SK-N-MC (cell line): ENCODE measurements around the gene HTR4.
"Not testable (repeated sequence)": the region's sequence is repeated elsewhere in the genome, so short reads cannot be mapped to it uniquely, and the experiment has no call there.

ENCODE experiments used
- DNase-seq: peaks from one replicate; pipeline ENCODE4 v3.0.0-alpha.2; 2011; ENCODE audit warnings: low read depth, low spot score
- H3K27ac ChIP-seq: fragments of 200-600 bp; sonication (generic); 2 replicates; pipeline ENCODE4 v1.5.1; 2016; ENCODE audit warnings: mixed run types
- H3K36me3 ChIP-seq: fragments of 200-600 bp; sonication (generic); 2 replicates; pipeline ENCODE4 v1.6.1; 2017; ENCODE audit warnings: antibody characterized with exemption, low read length, mixed read lengths; ENCODE audit not compliant: insufficient read depth
- H3K4me3 ChIP-seq: fragments of 200-600 bp; sonication (generic); 2 replicates; pipeline ENCODE4 v1.5.1; 2016
- H3K9ac ChIP-seq: fragments of 200-600 bp; sonication (generic); 2 replicates; pipeline ENCODE4 v1.8.0; 2017; ENCODE audit warnings: mixed run types, mixed read lengths; ENCODE audit not compliant: insufficient read length
- H3K9me3 ChIP-seq: fragments of 200-600 bp; sonication (generic); 2 replicates; pipeline ENCODE4 v1.6.1; 2017; ENCODE audit warnings: low read depth, mild to moderate bottlenecking, antibody characterized with exemption, low read length, moderate library complexity, mixed read lengths
- EZH2 ChIP-seq: fragments of 200-600 bp; sonication (generic); IDR thresholded peaks from one replicate; pipeline ENCODE4 v1.6.1; 2017; ENCODE audit warnings: antibody characterized with exemption
- FOXP2 ChIP-seq: optimal IDR thresholded peaks from 2 replicates; pipeline ENCODE3; 2011; ENCODE audit warnings: mild to moderate bottlenecking, moderate library complexity; ENCODE audit not compliant: insufficient read depth; ENCODE audit errors: extremely low read length, control extremely low read depth
- POLR2AphosphoS5 ChIP-seq: IDR thresholded peaks from 2 replicates; pipeline ENCODE4 v1.6.1; 2012; ENCODE audit warnings: mild to moderate bottlenecking, low read depth, low read length, borderline replicate concordance

The HTR4 gene

DNA sequence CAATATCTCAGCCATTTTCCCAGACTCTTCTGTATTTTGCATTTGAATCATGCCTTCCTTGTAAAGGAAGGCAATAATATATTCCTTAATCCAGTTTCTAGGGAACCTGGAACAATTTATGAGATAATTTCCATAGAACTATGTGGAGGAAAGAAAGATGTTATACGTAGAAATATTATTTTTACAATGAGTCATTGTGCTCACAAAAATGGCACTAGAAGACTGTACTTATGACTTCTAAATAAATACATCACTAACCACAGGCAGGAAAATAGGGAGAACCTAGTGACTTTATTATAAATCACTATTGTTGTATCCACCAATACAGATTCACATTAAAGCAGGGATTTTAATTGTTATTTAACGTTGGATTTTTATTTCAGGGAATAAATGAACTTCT, 182.9 kb downstream of the HTR4 start:
- no peak for DNase-seq
- Histone ChIP-seq H3K4me3 (no peak overlapping the region), H3K9ac (no peak overlapping the region), H3K36me3 (no peaks in the 10 kb centered on the region), H3K9me3 (no peaks in the 10 kb centered on the region), H3K27ac (no peak overlapping the region)
- TF ChIP-seq POLR2AphosphoS5, result no peak
- TF ChIP-seq FOXP2, result no peak
- TF ChIP-seq EZH2, result no peak

DNA sequence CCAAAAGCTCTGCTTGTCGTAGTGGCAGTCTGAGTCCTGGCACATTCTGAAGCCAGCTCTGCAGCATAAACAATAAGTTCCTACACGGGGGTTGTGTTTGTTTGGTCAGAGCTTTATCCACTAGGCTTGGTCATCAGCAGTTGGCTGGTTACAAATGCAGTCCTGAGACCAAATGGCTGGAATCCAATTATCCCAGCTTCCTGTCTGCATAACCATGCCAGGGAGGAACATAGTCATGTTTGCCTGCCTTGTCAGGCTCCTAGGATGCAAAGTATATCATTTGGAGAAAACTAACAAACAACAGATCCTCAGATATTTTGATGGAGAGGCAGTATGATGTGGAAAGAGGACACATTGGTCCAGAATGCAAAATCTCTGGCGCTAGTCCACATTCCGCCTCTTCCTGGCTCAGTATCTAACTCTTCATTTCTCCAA, 184.8 kb downstream of the HTR4 start:
- Histone ChIP-seq H3K9ac (no peak overlapping the region), H3K27ac (no peak overlapping the region), H3K36me3 (no peaks in the 10 kb centered on the region), H3K4me3 (no peak overlapping the region), H3K9me3 (no peaks in the 10 kb centered on the region)
- no peak for DNase-seq
- TF ChIP-seq POLR2AphosphoS5 (no peak), FOXP2 (no peak), EZH2 (no peak)

DNA sequence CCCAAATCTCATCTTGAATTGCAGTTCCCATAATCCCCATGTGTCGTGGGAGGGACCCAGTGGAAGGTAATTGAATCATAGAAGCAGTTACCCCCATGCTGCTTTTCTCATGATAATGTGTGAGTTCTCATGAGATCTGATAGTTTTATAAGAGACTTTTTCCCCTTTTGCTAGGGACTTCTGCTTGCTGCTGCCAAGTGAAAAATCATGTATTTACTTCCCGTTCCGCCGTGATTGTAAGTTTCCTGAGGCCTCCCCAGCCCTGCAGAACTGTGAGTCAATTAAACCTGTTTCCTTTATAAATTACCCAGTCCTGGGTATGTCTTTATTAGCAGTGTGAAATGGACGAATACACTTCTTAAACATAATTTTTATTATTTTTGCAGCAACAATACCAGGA, 185.6 kb downstream of the HTR4 start:
- H3K9ac ChIP-seq, H3K36me3 ChIP-seq, DNase-seq, H3K27ac ChIP-seq, H3K4me3 ChIP-seq, H3K9me3 ChIP-seq: not testable (repeated sequence)

DNA sequence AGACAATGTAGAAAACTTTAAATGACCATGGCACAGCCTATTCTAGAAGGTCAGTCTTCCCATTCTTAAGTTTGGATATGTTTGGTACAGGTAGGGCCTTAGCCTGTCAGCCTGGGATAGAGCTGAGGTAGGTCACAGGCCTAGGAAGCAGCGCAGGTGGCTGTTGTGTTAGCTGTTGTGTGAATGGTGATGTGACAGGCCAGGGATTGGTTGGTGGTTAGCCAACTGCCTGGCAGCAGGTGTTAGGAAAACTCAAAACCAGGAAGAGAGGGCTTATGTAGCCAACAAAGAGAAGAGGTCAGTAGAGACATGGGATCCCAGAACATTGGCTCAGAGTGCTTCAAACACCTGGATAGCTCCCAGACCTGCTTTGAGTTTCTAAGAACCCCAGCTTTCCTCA, 186.4 kb downstream of the HTR4 start:
- Histone ChIP-seq H3K36me3 (no peaks in the 10 kb centered on the region), H3K9me3 (no peaks in the 10 kb centered on the region), H3K27ac (no peak overlapping the region), H3K4me3 (no peak overlapping the region), H3K9ac (no peak overlapping the region)
- no peak for DNase-seq
- TF ChIP-seq EZH2 (no peak), FOXP2 (no peak), POLR2AphosphoS5 (no peak)

DNA sequence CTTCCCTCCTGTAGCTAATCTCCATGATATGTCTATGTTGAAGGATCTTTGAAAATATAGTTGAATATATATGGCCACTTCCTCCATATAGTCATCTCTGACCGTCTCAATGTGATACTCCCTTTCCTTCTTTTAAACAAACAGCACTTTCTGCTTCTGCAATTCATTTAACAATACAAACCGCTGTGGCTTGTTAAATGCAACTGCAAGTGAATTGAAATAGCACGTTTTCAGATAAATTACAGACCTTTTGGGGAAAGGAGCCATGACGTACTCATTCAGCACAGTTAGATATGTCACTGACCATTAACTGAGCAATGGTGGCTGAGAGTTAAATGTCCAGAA, 188.1 kb downstream of the HTR4 start:
- no peaks in the 10 kb centered on the region for H3K9me3 ChIP-seq
- no peak for TF ChIP-seq POLR2AphosphoS5
- TF ChIP-seq FOXP2, result no peak
- no peak for TF ChIP-seq EZH2
- H3K27ac ChIP-seq, result no peak overlapping the region
- no peaks in the 10 kb centered on the region for H3K36me3 ChIP-seq
- DNase-seq, result no peak
- no peak overlapping the region for H3K9ac ChIP-seq
- no peak overlapping the region for H3K4me3 ChIP-seq

DNA sequence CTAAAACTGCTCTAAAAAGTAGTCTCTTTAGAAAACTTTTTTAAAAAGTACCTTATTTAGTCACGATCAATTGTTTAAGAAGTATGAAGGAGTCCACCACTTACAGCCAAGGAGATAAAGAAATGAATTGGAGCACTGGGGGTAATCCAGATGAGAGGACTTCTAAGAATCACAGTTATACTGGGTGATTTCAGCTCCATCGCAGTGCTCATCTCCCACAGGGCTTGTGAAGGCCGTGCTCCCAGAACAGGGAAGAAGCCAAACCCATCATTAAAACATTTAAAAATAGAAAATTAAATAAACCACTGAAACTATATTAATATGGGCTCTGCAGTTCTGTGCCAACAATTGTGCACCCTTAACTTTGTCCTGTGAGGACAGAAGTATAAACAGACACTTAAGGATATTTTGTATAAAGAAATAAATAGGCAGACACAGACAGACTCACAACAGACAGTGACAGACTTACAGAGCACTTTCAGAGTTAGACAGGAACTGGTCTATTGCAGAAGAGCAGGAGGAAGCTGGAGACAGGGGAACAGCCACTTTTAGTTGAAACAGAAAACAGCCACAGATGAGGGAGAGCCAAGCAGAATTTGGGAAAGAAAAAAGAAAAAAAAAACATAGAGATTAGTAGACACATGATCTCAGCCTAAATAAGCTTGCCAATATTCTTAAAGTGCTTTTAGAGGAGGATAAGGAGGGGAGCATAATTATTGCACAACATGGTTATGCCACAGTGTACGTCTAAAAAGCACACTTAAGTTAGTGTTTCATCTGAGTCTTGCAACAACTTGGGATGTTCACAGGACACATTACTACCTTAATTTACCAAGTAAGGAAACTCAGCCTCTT, 188.7 kb downstream of the HTR4 start:
- Histone ChIP-seq H3K36me3 (no peaks in the 10 kb centered on the region), H3K27ac (no peak overlapping the region), H3K4me3 (no peak overlapping the region), H3K9ac (no peak overlapping the region), H3K9me3 (no peaks in the 10 kb centered on the region)
- TF ChIP-seq FOXP2 (no peak), POLR2AphosphoS5 (no peak), EZH2 (no peak)
- no peak for DNase-seq

DNA sequence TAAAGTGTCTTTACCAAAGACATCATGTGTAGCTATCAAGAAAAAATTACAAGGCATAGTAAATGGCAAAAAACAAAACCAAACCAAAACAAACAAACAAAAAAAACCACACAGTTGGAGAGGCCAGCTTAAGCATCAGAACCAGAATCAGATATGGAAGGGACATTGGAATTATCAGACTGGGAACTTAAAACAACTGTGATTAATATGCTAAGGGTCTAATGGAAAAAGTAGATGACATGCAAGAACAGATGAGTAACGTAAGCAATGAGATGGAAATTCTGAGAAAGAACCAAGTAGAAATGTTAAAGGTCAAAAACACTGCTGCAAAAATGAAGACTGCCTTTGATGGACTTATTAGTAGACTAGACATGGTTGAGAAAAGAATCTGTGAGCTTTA, 194.7 kb downstream of the HTR4 start:
- Histone ChIP-seq H3K4me3 (no peak overlapping the region), H3K36me3 (no peaks in the 10 kb centered on the region), H3K9ac (no peak overlapping the region), H3K9me3 (no peaks in the 10 kb centered on the region), H3K27ac (no peak overlapping the region)
- TF ChIP-seq FOXP2 (no peak), EZH2 (no peak), POLR2AphosphoS5 (no peak)
- DNase-seq, result no peak

DNA sequence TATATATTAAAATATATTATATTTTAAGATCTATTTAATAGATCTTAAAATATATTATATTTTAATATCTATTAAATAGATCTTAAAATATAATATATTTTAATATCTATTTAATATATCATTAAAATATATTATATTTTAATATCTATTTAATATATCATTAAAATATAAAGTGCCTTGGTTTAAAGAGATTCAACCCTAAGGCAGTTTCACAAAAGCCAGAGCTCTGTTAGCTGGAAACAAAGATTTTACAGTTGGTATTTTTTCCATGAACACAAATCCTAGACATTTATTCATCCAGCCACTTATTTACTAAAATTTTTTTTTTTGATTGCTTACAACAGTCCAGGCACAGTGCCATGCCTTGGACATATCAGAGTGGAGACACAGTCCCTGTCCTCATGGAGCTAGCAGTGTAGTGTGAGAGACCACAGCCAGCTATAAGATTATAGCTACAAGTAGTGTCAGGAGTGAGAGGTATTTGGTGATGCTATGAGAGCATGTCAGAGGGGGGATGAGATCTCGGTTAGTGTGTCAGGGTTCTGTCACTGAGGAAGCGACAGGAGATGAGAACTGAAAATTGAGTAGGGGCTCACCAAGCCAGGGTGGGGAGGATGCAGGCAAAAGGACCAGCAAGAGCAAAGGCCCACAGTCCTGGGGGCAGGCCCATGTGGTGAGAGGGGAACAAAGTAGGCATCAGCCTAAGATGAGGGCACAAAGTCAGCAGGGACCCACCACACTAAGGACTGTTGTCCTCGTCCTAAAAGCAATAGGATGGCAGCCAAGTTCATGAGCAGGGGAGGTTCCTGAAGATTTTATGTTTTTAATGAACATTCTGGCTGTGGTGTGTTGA, 196.1 kb downstream of the HTR4 start:
- Histone ChIP-seq H3K4me3 (no peak overlapping the region), H3K9me3 (no peaks in the 10 kb centered on the region), H3K36me3 (no peaks in the 10 kb centered on the region), H3K27ac (no peak overlapping the region), H3K9ac (no peak overlapping the region)
- TF ChIP-seq POLR2AphosphoS5 (no peak), FOXP2 (no peak), EZH2 (no peak)
- no peak for DNase-seq
